WTC11 (cell line): ENCODE data around the gene EXD3.

Experiments used
- CBFB ChIP-seq: sonication (generic); formaldehyde crosslinking; IDR thresholded peaks from 2 replicates; pipeline ENCODE4 v1.8.1; 2022; ENCODE audit warnings: mild to moderate bottlenecking, low read depth, missing genetic modification reagents
- CTCF ChIP-seq: fragments of 200-600 bp; IDR thresholded peaks from 2 replicates; pipeline ENCODE4 v1.8.0; 2022; ENCODE audit warnings: antibody characterized with exemption
- E2F1 ChIP-seq: sonication (generic); formaldehyde crosslinking; IDR thresholded peaks from 2 replicates; pipeline ENCODE4 v1.8.0; 2022; ENCODE audit warnings: mild to moderate bottlenecking, missing genetic modification reagents
- ELF4 ChIP-seq: sonication (generic); formaldehyde crosslinking; IDR thresholded peaks from 2 replicates; pipeline ENCODE4 v1.8.1; 2022; ENCODE audit warnings: low read depth, mild to moderate bottlenecking, moderate library complexity, missing genetic modification reagents
- FOXJ3 ChIP-seq: sonication (generic); formaldehyde crosslinking; IDR thresholded peaks from 2 replicates; pipeline ENCODE4 v1.9.0; 2021; ENCODE audit warnings: missing genetic modification reagents, mild to moderate bottlenecking, borderline replicate concordance
- GABPB1 ChIP-seq: sonication (generic); formaldehyde crosslinking; IDR thresholded peaks from 2 replicates; pipeline ENCODE4 v1.8.1; 2023; ENCODE audit warnings: mild to moderate bottlenecking, missing genetic modification reagents
- PRDM15 ChIP-seq: sonication (generic); formaldehyde crosslinking; IDR thresholded peaks from 2 replicates; pipeline ENCODE4 v1.8.0; 2022; ENCODE audit warnings: missing genetic modification reagents
- STAT6 ChIP-seq: sonication (generic); formaldehyde crosslinking; conservative IDR thresholded peaks from 2 replicates; pipeline ENCODE4 v1.8.1; 2023; ENCODE audit warnings: mild to moderate bottlenecking, low read depth, missing genetic modification reagents, moderate library complexity
- TCF7 ChIP-seq: sonication (generic); formaldehyde crosslinking; IDR thresholded peaks from 2 replicates; pipeline ENCODE4 v1.8.0; 2022; ENCODE audit warnings: mild to moderate bottlenecking, low read depth, missing genetic modification reagents, moderate library complexity
- USF1 ChIP-seq: sonication (generic); formaldehyde crosslinking; IDR thresholded peaks from 2 replicates; pipeline ENCODE4 v1.8.0; 2022; ENCODE audit warnings: mild to moderate bottlenecking, missing genetic modification reagents
- ZNF281 ChIP-seq: sonication (generic); formaldehyde crosslinking; IDR thresholded peaks from 2 replicates; pipeline ENCODE4 v1.8.0; 2023; ENCODE audit warnings: mild to moderate bottlenecking, missing genetic modification reagents

- TF ChIP-seq CTCF = no peak
- no peak for TF ChIP-seq CBFB (CRISPR knock-in tag)
- no peak for TF ChIP-seq USF1 (CRISPR knock-in tag)
- TF ChIP-seq FOXJ3 = no peak
- TF ChIP-seq TCF7 (CRISPR knock-in tag) = no peak
- TF ChIP-seq ELF4 (CRISPR knock-in tag) = no peak
- no peak for TF ChIP-seq E2F1 (CRISPR knock-in tag)
- no peak for TF ChIP-seq ZNF281 (CRISPR knock-in tag)
- TF ChIP-seq PRDM15 (CRISPR knock-in tag) = no peak
- no peak for TF ChIP-seq STAT6 (CRISPR knock-in tag)
- TF ChIP-seq GABPB1 (CRISPR knock-in tag) = no peak
These were observed 37.7 kb upstream of the EXD3 start for GRCh38 chr9:137460363-137461315.
